Germinal center (tissue), 1 donor: ENCODE measurements around the gene ACP3.
"Not testable (repeated sequence)": the region's sequence is repeated elsewhere in the genome, so short reads cannot be mapped to it uniquely, and the experiment has no call there.

Source experiments
- DNase-seq: peaks from one replicate; pipeline ENCODE4 v3.0.0; 2012; ENCODE audit warnings: mixed read lengths, low spot score

ACP3 gene

DNA sequence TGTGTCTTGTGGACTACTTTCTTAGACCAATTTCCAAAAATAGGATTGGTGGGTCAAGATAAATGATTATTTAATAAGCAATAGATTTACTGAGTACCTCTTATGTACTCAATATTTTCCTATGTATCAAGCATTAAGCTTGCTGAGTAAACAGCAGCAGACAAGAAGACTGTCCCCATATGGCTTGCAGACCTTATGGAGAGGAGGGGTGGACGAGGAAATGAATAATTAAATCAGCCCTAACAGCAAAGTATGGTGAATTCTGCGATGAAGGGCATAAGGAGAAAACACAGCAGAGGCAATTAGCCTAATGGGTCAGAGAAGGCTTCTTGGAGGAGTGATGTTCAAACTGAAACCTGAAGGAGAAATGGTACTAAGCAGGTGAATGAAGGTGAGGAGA lies 45.1 kb downstream of the ACP3 start:
- no peak for DNase-seq

DNA sequence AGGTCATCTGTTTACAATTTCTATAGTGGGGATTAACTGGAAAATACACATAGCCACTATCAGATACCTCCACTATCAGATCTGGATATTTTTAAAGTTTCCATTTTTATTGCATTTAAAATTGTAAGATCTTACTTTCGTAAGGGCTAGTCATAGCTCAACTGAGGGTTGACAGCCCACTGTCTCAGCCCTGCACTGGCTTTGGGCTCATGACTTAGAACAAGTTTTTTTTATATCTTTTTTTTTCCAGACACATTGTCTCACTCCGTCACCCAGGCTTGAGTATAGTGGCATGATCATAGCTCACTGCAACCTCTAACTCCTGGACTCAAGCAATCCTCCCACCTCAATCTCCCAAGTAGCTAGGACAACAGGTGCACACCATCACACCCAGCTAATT lies 51.3 kb downstream of the ACP3 start:
- no peak for DNase-seq

DNA sequence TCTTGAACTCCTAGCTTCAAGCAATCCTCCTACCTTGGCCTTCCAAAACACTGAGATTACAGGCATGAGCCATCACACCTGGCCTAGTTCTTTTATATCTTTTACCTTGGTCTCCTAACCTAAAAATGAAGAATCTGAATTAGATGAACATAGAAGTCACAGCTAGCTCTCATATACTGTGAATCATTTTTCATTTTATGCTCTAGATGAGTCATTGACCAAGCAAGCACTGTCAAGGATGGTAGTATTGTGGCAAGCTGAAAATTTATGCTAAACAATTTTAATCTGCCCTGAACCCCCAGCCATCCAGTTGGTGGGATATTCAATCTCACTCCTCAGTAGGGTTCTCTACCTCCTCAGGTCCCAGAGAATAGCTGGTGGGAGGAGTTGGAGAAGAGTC lies 51.8 kb downstream of the ACP3 start:
- DNase-seq = no peak

DNA sequence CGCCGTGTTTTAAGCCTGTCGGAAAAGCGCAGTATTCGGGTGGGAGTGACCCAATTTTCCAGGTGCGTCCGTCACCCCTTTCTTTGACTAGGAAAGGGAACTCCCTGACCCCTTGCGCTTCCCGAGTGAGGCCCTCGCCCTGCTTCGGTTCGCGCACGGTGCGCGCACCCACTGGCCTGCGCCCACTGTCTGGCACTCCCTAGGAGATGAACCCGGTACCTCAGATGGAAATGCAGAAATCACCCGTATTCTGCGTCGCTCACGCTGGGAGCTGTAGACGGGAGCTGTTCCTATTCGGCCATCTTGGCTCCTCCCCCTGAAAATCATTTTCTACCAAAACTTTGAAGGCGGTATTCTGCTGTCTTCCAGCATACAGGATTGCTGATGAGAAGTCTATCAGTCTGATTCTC lies 59.7 kb downstream of the ACP3 start:
- DNase-seq = not testable (repeated sequence)

DNA sequence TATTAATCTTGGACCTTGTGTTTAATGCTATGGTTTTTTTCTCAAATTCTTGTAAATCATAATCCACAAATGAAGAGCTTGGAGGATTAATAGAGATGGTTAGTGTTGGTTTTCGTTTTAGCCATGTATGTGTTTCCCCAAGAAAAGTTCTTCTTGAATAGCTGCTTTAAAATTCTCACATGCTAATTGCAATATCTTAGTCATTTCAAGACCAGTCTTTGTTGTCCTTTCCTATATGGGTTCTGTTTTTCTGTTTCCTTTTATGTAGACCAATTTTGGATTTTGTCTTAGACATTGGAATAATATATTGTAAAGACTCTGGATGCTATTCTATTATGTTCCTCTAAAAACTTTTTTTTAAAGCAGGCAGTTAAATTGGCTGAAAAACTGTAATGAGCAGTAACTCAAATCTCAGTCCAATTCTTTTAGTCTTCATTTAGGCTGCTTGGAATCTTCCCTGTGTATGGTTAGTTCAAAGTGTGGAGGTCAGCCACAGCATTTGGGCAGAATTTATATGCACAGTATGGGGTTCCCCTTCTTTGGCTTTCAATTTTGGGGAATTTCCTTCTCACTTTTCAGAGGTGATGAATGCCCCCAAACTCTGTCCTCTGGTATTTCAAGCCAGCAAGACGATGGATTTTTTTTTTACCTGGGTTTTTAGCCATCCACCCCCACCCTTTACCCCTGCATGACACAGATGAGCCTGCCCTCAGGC lies 61.0 kb downstream of the ACP3 start:
- DNase-seq = no peak

DNA sequence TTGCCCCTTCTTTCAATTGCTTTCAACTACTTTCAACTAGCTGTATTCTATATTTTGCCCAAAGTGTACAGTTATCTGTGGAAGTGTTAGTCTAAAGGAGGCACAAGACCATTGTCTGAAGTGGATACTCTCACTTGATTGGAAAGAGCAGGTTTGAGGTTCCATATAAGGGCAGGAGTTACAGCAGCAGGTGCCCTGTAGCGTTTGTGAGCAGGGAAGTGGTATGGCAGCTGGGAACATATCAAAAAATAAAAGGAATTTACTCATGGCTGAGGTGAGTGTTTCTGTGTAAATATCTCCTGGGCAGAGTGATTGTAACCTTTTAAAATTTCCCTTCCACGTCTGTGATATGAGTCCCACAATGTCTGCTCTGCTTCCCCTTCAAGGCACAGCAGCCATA lies 61.6 kb downstream of the ACP3 start:
- DNase-seq = no peak

DNA sequence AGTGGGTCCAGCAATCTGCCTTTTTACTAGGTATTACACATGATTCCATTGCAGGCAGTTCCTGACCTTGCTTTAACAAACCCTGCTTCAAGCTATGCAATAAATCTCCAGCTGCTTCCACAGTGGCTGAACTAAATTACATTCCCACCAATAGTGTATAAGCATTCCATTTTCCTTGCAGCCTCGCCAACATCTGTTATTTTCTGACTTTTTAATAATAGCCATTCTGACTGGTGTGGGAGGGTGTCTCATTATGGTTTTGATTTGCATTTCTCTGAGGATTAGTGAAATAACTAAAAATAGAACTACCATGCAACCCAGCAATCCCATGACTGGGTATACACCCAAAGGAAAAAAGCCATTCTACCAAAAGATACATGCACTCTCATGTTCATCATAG lies 63.7 kb downstream of the ACP3 start:
- DNase-seq = no peak

DNA sequence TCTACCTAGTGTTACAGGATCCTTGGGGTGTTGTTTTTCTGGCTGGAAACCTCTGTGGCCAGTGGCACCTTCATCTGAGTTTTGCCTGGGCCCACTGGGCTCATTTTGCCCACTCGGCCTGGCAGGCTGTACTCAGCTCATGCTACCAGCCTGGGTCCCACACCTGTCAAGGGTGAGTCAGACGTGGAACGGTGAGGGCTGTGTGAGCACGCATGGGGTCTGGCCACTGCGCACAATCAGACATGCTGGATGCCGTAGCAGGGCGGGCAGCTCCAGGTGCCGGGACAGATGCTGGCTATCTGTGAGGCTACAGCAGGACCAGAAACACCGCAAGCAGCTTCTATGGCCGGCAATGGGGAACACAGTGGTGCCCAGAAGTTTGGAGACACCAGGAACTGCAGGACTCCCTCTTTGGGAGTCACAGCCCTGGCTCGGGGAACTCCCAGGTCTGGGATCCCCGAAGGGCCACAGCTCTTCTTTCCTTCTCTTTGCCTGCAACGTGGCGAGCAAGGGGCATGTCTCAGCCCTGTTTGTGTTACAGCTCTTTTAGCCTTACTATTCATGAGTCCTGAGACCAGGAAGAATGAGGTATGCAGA lies 64.2 kb downstream of the ACP3 start:
- no peak for DNase-seq

DNA sequence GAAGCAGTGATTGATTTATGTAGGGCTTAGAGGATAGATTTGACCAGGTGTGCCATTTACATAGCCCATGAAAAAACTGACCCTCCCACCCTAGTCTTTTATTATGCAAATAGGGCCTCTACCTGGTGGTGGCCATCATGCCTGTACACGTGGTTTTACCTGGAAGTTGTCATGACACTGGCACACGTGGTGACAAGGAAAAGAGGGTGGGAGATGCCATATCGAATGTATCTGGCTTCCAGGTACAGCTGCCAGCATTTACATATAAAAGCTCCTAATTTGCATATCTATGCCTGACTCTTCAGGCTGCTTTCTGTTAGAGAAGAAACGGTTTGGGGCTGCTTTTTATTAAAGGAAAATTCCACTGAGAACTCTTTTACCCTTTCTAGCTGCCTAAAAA lies 65.1 kb downstream of the ACP3 start:
- DNase-seq = no peak

DNA sequence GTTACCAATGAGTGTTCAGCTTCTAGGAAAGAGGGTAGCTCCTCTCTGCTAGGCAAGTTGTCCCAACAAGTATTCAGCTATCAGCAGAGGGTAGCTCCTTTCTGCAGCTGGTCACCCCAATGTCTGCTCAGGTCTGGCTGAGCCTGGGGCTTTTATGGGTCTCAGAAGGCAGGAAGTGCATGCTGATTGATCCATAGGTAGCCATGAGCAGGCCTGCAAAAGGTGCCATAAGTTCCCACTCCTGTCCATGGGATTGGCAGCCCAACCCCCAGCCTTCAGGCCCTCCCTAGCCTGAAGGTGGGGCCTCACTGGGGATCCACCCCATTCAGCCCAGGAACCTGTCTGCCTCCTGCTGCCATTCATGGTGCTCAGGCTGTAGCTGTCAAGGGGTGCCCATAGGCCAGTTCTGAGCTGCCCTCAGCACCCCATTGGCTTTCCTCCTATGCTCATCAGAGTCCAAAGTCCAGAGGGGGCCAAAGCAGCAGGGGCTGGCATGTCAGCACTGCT lies 65.5 kb downstream of the ACP3 start:
- no peak for DNase-seq

DNA sequence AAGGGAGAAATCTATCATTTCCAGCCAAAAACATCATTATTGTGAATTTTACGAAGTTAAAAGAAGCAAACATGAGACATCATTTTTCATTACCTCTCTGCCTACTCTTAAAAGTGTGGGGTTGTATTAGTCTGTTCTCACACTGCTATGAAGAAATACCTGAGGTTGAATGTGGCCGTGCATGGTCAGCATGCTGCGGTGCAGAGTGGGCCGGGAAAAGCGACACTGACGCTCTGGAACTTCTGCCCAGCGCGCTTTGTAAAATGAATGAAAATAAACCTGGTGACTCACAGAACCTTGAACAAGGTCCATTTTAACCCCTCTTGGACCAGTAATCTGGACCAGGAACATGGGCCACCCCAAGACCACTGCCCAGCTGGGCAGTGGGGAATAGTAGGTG lies 69.1 kb downstream of the ACP3 start:
- no peak for DNase-seq

DNA sequence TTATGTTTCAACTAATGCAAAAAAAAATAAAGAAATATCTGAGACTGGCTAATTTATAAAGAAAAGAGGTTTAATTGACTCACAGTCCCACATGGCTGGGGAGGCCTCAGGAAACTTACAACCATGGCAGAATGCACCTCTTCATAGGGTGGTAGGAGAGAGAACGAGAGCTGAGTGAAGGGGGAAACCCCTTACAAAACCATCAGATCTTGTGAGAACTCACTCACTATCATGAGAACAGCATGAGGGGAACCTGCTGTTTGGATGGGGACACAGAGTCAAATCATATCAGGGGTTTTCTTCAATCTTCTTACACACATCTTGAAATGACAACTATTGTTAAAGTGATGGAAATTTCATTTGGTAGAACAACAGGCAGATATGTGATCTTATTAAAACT lies 75.5 kb downstream of the ACP3 start:
- not testable (repeated sequence) for DNase-seq

DNA sequence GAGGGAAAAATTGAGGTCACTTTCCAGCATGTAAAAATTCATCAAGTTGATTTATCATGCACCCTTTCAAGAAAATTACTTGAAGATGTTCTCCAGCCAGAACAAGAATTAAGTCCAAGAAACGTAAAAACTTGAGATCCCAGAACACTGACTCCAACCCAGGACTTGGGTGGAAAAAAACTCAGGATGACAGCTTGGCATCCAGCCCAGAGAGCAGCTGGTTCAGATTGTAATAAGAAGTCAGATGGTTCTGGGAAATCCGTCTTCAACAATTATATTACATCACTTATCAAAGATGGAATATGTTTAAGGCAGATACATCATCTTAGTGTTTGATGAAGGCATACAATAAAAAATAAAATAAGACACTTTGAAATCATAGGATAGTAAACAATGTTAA lies 77.1 kb downstream of the ACP3 start:
- DNase-seq = no peak

DNA sequence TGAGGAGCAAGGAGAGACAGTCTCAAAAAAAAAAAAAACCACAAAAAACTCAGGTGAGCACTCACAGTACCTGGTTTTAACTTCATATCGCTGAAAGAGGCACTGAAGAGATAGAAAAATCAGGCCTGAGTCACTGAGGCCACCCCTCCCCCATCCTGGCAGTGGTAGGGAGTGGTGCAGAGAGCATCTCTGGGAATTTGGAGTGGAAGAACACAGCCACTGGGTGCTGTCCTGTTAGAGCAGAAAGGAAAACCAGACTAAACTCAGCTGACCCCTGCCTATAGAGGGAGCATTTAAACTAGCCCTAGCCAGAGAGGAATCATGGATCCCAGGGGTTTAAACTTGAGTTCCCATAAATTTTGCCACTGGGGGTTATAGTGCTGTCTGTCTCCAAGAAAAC lies 77.9 kb downstream of the ACP3 start:
- DNase-seq = no peak

DNA sequence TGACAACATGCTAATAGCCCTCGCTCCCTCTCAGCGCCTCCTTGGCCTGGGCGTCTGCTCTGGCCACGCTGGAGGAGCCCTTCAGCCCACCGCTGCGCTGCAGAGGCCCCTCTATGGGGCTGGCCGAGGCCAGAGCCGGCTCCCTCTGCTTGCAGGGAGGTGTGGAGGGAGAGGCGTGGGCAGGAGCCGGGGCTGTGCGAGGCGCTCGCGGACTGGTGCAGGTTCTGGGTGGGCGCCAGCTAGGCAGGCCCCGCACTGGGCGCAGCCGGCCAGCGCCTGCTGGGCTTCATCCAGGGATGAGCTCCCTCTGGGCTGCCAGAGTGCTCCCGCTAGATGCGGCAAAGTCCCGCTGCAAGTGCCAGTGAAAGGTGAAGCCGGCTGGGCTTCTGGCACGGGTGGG lies 79.0 kb downstream of the ACP3 start:
- no peak for DNase-seq

DNA sequence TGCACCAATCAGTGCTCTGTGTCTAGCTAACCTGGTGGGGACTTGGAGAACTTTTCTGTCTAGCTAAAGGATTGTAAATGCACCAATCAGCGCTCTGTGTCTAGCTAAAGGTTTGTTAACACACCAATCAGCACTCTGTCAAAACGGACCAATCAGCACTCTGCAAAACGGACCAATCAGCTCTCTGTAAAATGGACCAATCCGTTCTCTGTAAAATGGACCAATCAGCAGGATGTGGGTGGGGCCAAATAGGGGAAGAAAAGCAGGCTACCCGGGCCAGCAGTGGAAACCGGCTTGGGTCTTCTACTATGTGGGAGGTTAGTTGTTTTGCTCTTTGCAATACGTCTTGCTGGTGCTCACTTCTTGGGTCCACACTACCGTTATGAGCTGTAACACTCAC lies 79.6 kb downstream of the ACP3 start:
- not testable (repeated sequence) for DNase-seq

DNA sequence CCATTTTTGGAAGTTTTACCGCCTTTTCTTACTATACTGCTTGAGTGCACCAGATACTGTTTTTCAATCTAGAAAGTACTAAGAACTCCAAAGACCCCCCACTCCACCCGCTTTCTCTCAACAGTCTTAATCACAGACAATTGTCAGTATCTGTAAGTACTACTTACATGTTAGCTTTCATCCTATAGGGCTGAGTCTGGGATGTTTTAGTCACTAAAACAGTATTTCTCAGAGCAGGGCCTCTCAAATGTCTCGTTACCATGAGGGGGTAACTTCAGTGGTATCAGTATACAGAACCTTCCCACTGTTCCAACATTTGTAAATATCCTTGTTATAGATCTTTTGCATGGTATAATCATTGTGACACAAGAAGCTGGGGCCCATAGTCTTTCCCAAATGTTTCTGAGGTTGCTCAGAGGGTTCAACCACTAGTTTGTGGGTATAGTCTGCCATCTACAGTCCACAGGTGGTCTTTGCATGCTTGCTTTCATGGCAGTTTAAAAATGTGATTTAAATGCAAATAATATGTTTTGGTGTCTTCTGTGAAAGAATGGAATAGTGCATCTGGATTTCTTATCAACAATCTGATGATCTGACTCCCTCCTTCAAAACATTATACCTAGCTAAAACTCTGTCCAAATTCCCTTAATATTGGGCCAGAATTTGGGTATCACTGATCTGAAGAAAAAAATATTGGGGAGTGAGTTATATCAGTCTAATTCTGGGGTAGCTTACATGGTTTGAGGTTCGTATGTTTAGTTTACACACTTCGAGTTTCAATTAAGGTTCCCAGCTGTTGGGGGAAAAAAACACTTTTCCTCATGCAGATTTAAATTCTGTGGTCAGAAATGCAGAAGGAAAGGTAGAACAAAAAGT lies 82.1 kb downstream of the ACP3 start:
- peak; percentile 60 for DNase-seq

DNA sequence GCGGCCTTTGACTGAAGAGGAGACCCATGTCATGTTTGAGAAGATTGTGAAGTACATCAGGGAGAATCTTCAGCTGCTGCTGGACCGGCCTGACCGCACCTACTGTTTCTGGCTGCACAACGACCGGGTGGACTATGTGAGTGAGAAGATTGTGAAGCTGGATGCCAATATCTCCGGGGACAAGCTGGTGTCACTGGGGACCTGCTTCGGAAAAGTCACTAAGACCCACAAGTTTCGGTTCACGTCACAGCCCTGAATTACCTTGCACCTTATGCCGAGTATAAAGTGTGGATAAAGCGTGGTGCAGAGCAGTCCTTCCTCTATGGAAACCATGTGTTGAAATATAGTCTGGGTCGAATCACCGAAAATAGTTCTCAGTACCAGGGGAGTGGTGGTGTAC lies 84.0 kb downstream of the ACP3 start:
- no peak for DNase-seq

DNA sequence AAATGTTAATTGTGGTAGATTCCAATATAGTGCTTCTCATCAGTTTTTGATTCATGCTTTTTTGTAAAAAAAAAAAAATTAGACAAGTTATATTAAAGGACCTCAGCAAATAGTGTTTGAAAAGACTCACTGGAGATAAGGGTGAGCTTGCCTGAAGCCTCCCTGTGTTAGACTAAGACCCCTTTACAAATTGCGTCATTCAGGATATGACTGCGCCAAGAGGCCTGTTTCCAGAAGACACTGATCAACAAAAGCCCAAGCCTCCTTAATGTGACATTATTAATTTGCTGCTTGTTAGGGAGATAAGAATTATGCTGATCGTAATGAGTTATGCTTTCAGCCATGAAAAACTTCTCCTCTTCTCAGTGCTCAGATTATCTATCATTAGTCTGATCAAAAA lies 87.1 kb downstream of the ACP3 start:
- no peak for DNase-seq

DNA sequence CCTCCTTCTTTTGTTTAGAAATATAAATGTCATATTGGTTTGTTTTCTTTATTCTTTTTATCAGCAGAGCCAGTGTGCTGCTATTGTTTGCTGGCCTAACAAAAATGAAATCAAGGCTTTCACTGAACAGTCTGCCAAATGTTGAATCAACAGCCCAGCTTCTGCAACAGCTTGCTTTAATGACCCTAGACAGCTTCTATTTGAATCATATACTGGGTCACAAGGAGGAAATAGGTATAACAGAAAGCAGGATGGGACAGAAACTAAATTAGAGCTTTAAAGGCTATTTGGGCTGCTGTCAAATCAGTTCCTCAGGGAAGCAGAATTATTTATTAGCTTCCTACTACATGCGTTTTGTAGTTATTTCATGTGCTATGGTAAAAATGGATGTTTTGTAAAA lies 88.0 kb downstream of the ACP3 start:
- DNase-seq = no peak

DNA sequence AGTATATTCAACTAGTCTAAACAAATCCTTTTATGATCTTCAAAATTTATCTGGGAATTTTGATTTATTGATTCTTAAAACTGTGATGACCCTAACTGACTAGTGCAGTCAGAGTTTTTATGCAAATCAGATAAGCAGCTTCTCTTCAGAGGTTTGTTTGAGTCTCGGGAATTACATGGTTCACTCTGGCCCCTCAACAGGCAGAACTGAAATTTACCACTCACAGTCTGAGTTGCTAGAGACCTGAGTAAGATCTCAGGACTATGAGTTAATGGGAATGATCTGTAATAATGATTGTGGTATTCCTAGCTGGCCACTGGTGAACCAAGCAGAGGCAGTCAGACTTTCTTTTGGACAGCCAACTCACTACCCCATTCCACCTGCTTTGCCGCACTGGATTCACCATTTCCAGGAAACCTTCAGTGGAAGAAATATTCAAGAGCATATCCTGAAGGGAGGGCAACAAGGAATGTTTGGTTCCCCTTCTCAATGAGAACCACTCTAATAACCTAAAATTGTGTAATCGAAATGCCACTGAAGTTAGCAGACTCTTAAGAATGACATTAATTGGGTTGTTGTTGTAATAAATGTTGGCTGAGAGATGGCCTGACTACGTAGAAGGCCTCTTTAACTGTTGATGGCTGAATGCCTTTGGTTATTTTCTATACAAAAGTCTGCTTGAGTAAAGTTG lies 88.5 kb downstream of the ACP3 start:
- DNase-seq = no peak

DNA sequence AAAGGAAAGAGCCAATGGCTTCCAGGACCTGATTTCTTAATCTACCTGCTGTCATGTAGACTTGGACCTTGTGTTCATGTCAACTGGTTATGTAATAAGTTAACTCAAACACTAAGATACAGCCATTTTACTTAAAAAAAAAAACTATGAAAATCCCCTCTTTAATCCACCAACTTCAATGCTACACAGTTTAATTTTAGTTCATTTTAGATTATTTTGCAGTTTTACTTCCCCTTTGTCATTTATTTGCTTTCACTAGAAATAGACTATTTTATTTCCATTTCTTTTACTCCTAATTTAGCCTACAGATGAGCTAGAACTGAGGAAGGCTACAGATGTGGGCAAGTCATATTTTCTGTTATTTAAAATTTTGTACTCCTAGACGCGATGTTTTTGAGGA lies 89.4 kb downstream of the ACP3 start:
- DNase-seq = peak; percentile 34
